Measurements from ENCODE around the gene RXYLT1. TPM values are rescaled to one million over a fixed set of nuclear protein-coding genes. Genes with fewer than 3 reads are reported as not detected.

Gene RXYLT1
- total and polyA plus RNA-seq, 2 experiments from 2014 or later = 17.1 to 22.9 TPM

DNA sequence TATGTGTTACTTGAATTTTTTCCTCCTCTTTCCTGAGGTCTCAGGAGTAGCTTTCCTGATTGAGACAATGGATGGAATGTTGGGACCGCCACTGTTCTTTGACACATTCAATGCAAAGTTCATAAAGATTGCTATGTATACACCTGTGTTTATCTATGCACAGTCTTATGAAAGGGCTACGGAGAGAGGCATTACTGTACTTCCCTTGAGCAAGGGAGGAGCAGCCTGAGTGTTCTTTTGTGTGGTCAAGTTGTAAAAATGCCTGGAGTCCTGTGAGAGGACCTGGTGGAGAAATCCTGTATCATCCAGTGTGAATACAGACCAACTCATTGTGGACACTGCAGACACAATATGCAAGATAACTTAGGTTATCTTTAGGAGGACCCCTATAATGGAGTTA lies 66.0 kb downstream of the RXYLT1 start:
- Histone ChIP-seq H3K27me3 (no peaks in the 10 kb centered on the region), H4K20me1 (ENCODE audit: insufficient read depth, poor library complexity, severe bottlenecking) (no peaks in the 10 kb centered on the region), H3K9me2 (replicated peaks; ENCODE audit: insufficient read depth) (no peaks in the 10 kb centered on the region), H3K9me3 (ENCODE audit: low read depth) (no peaks in the 10 kb centered on the region), H3K4me2 (peak overlapping the region; percentile 82), H3K4me3 (peak overlapping the region; percentile 75), H2AFZ (no peak overlapping the region), H3K27ac (peak overlapping the region; percentile 89), H3K36me3 (replicated peaks; ENCODE audit: insufficient read depth, low read depth) (no peaks in the 10 kb centered on the region), H3K79me2 (peaks cover 52% of the 10 kb centered on the region), H3K4me1 (ENCODE audit: insufficient read depth) (peaks cover 13% of the 10 kb centered on the region)
- TF ChIP-seq EZH2phosphoT487 (IDR thresholded peaks at IDR 0.05; ENCODE audit: low read depth, severe bottlenecking, unreplicated experiment) = no peak
- no peak for TF ChIP-seq EZH2 (IDR thresholded peaks at IDR 0.05; ENCODE audit: borderline replicate concordance)
- TF ChIP-seq CTCF (IDR thresholded peaks at IDR 0.05; ENCODE audit: poor library complexity) = no peak
- 29% methylated on average over 2 of the region's 2 CpGs for WGBS (ENCODE audit: low lambda C conversion rate, missing lambda C conversion rate)
- DNase-seq (ENCODE audit: low spot score) = peak; percentile 60

GRCh38 chr12:63846238-63846967 lies 66.7 kb downstream of the RXYLT1 start:
- H3K9me2 ChIP-seq (replicated peaks; ENCODE audit: insufficient read depth) = no peaks in the 10 kb centered on the region
- H3K4me2 ChIP-seq = peak overlapping the region; percentile 82
- H3K4me3 ChIP-seq = peak overlapping the region; percentile 75
- TF ChIP-seq EZH2phosphoT487 (IDR thresholded peaks at IDR 0.05; ENCODE audit: low read depth, severe bottlenecking, unreplicated experiment) (no peak), CTCF (IDR thresholded peaks at IDR 0.05; ENCODE audit: poor library complexity) (peak; percentile 7)
- 77% methylated on average over 6 of the region's 6 CpGs for WGBS (ENCODE audit: low lambda C conversion rate, missing lambda C conversion rate)
- peak overlapping the region; percentile 65 for H3K27ac ChIP-seq
- H2AFZ ChIP-seq = no peak overlapping the region
- no peaks in the 10 kb centered on the region for H4K20me1 ChIP-seq (ENCODE audit: insufficient read depth, poor library complexity, severe bottlenecking)
- H3K4me1 ChIP-seq (ENCODE audit: insufficient read depth) = peaks cover 13% of the 10 kb centered on the region
- no peaks in the 10 kb centered on the region for H3K9me3 ChIP-seq (ENCODE audit: low read depth)
- no peaks in the 10 kb centered on the region for H3K36me3 ChIP-seq (replicated peaks; ENCODE audit: insufficient read depth, low read depth)
- no peaks in the 10 kb centered on the region for H3K27me3 ChIP-seq
- no peak for DNase-seq (ENCODE audit: low spot score)
- peaks cover 58% of the 10 kb centered on the region for H3K79me2 ChIP-seq

DNA sequence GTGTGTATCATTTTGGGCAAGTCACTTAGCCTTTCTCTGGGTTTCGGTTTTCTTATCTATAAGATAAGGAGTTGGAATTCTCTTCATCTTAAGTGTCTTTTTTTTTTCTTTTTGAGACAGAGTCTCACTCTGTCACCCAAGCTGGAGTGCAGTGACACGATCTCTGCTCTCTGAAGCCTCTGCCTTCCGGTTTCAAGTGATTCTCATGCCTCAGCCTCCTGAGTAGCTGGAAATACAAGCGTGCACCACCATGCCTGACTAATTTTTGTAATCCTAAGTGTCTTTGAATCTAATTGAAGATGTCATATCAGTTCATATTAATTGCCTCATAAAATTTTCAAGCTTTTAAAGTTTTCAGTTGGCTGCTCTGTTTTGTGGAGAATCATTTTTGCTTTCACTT lies 68.7 kb downstream of the RXYLT1 start:
- Histone ChIP-seq H3K36me3 (replicated peaks; ENCODE audit: insufficient read depth, low read depth) (no peaks in the 10 kb centered on the region), H3K9me2 (replicated peaks; ENCODE audit: insufficient read depth) (no peaks in the 10 kb centered on the region), H4K20me1 (ENCODE audit: insufficient read depth, poor library complexity, severe bottlenecking) (no peaks in the 10 kb centered on the region), H3K27ac (peak overlapping the region; percentile 36), H3K79me2 (peaks cover 79% of the 10 kb centered on the region), H3K4me1 (ENCODE audit: insufficient read depth) (peaks cover 13% of the 10 kb centered on the region), H3K27me3 (no peaks in the 10 kb centered on the region), H3K9me3 (ENCODE audit: low read depth) (no peaks in the 10 kb centered on the region), H3K4me3 (no peak overlapping the region), H2AFZ (no peak overlapping the region), H3K4me2 (peak overlapping the region; percentile 13)
- WGBS (ENCODE audit: low lambda C conversion rate, missing lambda C conversion rate) = 45% methylated on average over 4 of the region's 4 CpGs
- DNase-seq (ENCODE audit: low spot score) = no peak
- no peak for TF ChIP-seq EZH2phosphoT487 (IDR thresholded peaks at IDR 0.05; ENCODE audit: low read depth, severe bottlenecking, unreplicated experiment)
- no peak for TF ChIP-seq CTCF (IDR thresholded peaks at IDR 0.05; ENCODE audit: poor library complexity)
- TF ChIP-seq EZH2 (IDR thresholded peaks at IDR 0.05; ENCODE audit: borderline replicate concordance) = no peak

All from hepatocyte (in vitro differentiated cells).